ENCODE data around the gene DDX1.

DDX1 gene

GRCh38 chr2:15561574-15562344, 29.9 kb upstream of the DDX1 start:
- no peak for FAIRE-seq
- no peak for DNase-seq (ENCODE audit: insufficient read length, low spot score)

GRCh38 chr2:15562354-15563031, 29.2 kb upstream of the DDX1 start:
- TF ChIP-seq SPI1 (IDR thresholded peaks at IDR 0.05; ENCODE audit: low read depth, low read length) (no peak), TAF1 (IDR thresholded peaks at IDR 0.05; ENCODE audit: low read depth, low read length) (no peak), PAX5 (IDR thresholded peaks at IDR 0.05; ENCODE audit: insufficient read depth, low read length, severe bottlenecking) (no peak), POLR2A (IDR thresholded peaks at IDR 0.05; ENCODE audit: low read depth, low read length) (no peak), POLR2AphosphoS5 (IDR thresholded peaks at IDR 0.05; ENCODE audit: low read depth, low read length) (no peak), POU2F2 (IDR thresholded peaks at IDR 0.05; ENCODE audit: low read depth, low read length) (no peak)
- DNase-seq (ENCODE audit: insufficient read length, low spot score) (no peak), FAIRE-seq (no peak)

More at GRCh38 chr2:15561574-15562344, 29.9 kb upstream of the DDX1 start:
- no peak for TF ChIP-seq TAF1 (IDR thresholded peaks at IDR 0.05; ENCODE audit: low read depth, low read length)
- no peak for TF ChIP-seq PAX5 (IDR thresholded peaks at IDR 0.05; ENCODE audit: insufficient read depth, low read length, severe bottlenecking)
- TF ChIP-seq SPI1 (IDR thresholded peaks at IDR 0.05; ENCODE audit: low read depth, low read length) = no peak
- no peak for TF ChIP-seq POU2F2 (IDR thresholded peaks at IDR 0.05; ENCODE audit: low read depth, low read length)
- no peak for TF ChIP-seq POLR2AphosphoS5 (IDR thresholded peaks at IDR 0.05; ENCODE audit: low read depth, low read length)
- TF ChIP-seq POLR2A (IDR thresholded peaks at IDR 0.05; ENCODE audit: low read depth, low read length) = no peak

GRCh38 chr2:15563227-15564100, 28.2 kb upstream of the DDX1 start:
- TF ChIP-seq POLR2A (IDR thresholded peaks at IDR 0.05; ENCODE audit: low read depth, low read length) (no peak), SPI1 (IDR thresholded peaks at IDR 0.05; ENCODE audit: low read depth, low read length) (no peak), POLR2AphosphoS5 (IDR thresholded peaks at IDR 0.05; ENCODE audit: low read depth, low read length) (no peak), TAF1 (IDR thresholded peaks at IDR 0.05; ENCODE audit: low read depth, low read length) (no peak), PAX5 (IDR thresholded peaks at IDR 0.05; ENCODE audit: insufficient read depth, low read length, severe bottlenecking) (no peak), POU2F2 (IDR thresholded peaks at IDR 0.05; ENCODE audit: low read depth, low read length) (no peak)
- DNase-seq (ENCODE audit: insufficient read length, low spot score) (no peak), FAIRE-seq (no peak)

- no peak for DNase-seq (ENCODE audit: insufficient read length, low spot score)
- FAIRE-seq = no peak
- no peak for TF ChIP-seq POLR2A (IDR thresholded peaks at IDR 0.05; ENCODE audit: low read depth, low read length)
- no peak for TF ChIP-seq SPI1 (IDR thresholded peaks at IDR 0.05; ENCODE audit: low read depth, low read length)
- TF ChIP-seq POU2F2 (IDR thresholded peaks at IDR 0.05; ENCODE audit: low read depth, low read length) = no peak
- TF ChIP-seq PAX5 (IDR thresholded peaks at IDR 0.05; ENCODE audit: insufficient read depth, low read length, severe bottlenecking) = no peak
- no peak for TF ChIP-seq POLR2AphosphoS5 (IDR thresholded peaks at IDR 0.05; ENCODE audit: low read depth, low read length)
- no peak for TF ChIP-seq TAF1 (IDR thresholded peaks at IDR 0.05; ENCODE audit: low read depth, low read length)
Observed at GRCh38 chr2:15565392-15565791, 26.3 kb upstream of the DDX1 start.

- no peak for FAIRE-seq
- TF ChIP-seq TAF1 (IDR thresholded peaks at IDR 0.05; ENCODE audit: low read depth, low read length) (no peak), POLR2A (IDR thresholded peaks at IDR 0.05; ENCODE audit: low read depth, low read length) (no peak), SPI1 (IDR thresholded peaks at IDR 0.05; ENCODE audit: low read depth, low read length) (no peak)
Observed at GRCh38 chr2:15565994-15566671, 25.5 kb upstream of the DDX1 start.

GRCh38 chr2:15566912-15567311, 24.8 kb upstream of the DDX1 start:
- FAIRE-seq (no peak), DNase-seq (ENCODE audit: insufficient read length, low spot score) (no peak)
- TF ChIP-seq PAX5 (IDR thresholded peaks at IDR 0.05; ENCODE audit: insufficient read depth, low read length, severe bottlenecking) (no peak), POLR2A (IDR thresholded peaks at IDR 0.05; ENCODE audit: low read depth, low read length) (no peak), SPI1 (IDR thresholded peaks at IDR 0.05; ENCODE audit: low read depth, low read length) (no peak), POLR2AphosphoS5 (IDR thresholded peaks at IDR 0.05; ENCODE audit: low read depth, low read length) (no peak), TAF1 (IDR thresholded peaks at IDR 0.05; ENCODE audit: low read depth, low read length) (no peak), POU2F2 (IDR thresholded peaks at IDR 0.05; ENCODE audit: low read depth, low read length) (no peak)

More at GRCh38 chr2:15565994-15566671, 25.5 kb upstream of the DDX1 start:
- no peak for DNase-seq (ENCODE audit: insufficient read length, low spot score)

GRCh38 chr2:15568874-15569273, 22.8 kb upstream of the DDX1 start:
- TF ChIP-seq PAX5 (IDR thresholded peaks at IDR 0.05; ENCODE audit: insufficient read depth, low read length, severe bottlenecking) (no peak), POLR2AphosphoS5 (IDR thresholded peaks at IDR 0.05; ENCODE audit: low read depth, low read length) (no peak), TAF1 (IDR thresholded peaks at IDR 0.05; ENCODE audit: low read depth, low read length) (no peak), POU2F2 (IDR thresholded peaks at IDR 0.05; ENCODE audit: low read depth, low read length) (no peak)
- FAIRE-seq (no peak), DNase-seq (ENCODE audit: insufficient read length, low spot score) (no peak)

- TF ChIP-seq POLR2AphosphoS5 (IDR thresholded peaks at IDR 0.05; ENCODE audit: low read depth, low read length) (no peak), PAX5 (IDR thresholded peaks at IDR 0.05; ENCODE audit: insufficient read depth, low read length, severe bottlenecking) (no peak), POU2F2 (IDR thresholded peaks at IDR 0.05; ENCODE audit: low read depth, low read length) (no peak), SPI1 (IDR thresholded peaks at IDR 0.05; ENCODE audit: low read depth, low read length) (no peak)
- DNase-seq (ENCODE audit: insufficient read length, low spot score) (no peak), FAIRE-seq (no peak)
Observed at GRCh38 chr2:15570104-15570503, 21.6 kb upstream of the DDX1 start.
